Measurements from ENCODE around the gene APOE. TPM values are rescaled to one million over a fixed set of nuclear protein-coding genes. Genes with fewer than 3 reads are reported as not detected.
A peak's percentile ranks its signal among the peaks of the same experiment; 100 is the strongest.
"Not testable (repeated sequence)": the region's sequence is repeated elsewhere in the genome, so short reads cannot be mapped to it uniquely, and the experiment has no call there.

APOE gene
- total RNA-seq, 2 donors from 2014 or later, result 77.6 to 216 TPM

- Histone ChIP-seq H3K9me3 (no peaks in the 10 kb centered on the region), H3K27me3 (no peaks in the 10 kb centered on the region), H3K4me1 (peaks cover 13% of the 10 kb centered on the region), H3K36me3 (replicated peaks in 1 of 2; ENCODE audit: insufficient read depth in 1 of 2, low read depth in 2 of 2) (no peaks in the 10 kb centered on the region), H3K27ac (no peak overlapping the region), H3K4me3 (no peak overlapping the region)
- intact Hi-C loops (cut with DNase I), result no loop called here
- no peak for TF ChIP-seq POLR2A (IDR thresholded peaks at IDR 0.05)
- WGBS, 2 donors, result 51 to 58% methylated on average over 8 of the region's 8 CpGs
- no peak for ATAC-seq
- peak in 3 of 4 donors; percentile 47 to 83 (median 47) for DNase-seq
Observed at GRCh38 chr19:44925114-44925891, 19.7 kb downstream of the APOE start.

DNA sequence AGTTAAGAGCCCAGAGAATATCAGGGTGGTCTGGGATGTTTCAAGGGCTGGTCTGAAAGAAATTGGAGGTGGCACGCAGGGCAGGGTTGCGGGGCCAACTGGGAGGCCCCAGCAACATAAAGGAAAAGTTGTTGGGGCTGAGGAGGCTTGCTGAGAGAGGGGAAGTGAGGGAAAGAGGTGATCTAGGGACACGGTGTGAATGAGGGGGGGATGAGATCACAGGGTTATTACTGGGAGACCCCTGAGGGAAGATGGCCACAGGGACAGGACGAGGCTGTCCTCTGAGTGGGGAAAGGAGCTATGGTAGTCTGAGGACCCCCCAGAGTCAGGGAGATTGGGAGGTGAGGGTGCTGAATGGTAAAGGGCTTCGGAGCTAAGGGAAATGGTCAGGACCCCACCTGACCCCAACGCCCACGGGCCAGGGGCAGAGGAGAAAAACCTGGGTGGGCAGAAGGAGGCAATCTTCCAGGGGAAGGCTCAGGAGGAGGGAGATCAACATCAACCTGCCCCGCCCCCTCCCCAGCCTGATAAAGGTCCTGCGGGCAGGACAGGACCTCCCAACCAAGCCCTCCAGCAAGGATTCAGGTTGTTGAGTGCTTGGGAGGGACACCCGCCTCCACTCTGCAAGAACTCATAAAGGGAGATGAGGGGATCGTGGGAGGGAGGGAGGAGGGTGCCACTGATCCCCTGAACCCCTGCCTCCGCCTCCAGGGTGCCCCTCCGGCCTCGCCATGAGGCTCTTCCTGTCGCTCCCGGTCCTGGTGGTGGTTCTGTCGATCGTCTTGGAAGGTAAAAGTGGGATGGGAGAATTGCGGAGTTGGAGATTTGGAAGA, 20.9 kb downstream of the APOE start:
- intact Hi-C loops (cut with DNase I); H3K27me3 ChIP-seq; H3K27ac ChIP-seq; H3K36me3 ChIP-seq (replicated peaks in 1 of 2; ENCODE audit: insufficient read depth in 1 of 2, low read depth in 2 of 2); H3K9me3 ChIP-seq; DNase-seq; H3K4me3 ChIP-seq: not testable (repeated sequence)
- peaks cover 13% of the 10 kb centered on the region for H3K4me1 ChIP-seq
- peak; percentile 40 for ATAC-seq
- 36 to 57% methylated on average over 13 to 18 of the region's 19 CpGs for WGBS, 2 donors

GRCh38 chr19:44927746-44928145, 22.1 kb downstream of the APOE start:
- no peak overlapping the region for H3K27ac ChIP-seq
- DNase-seq (no peak), ATAC-seq (no peak)

GRCh38 chr19:44930088-44930487, 24.5 kb downstream of the APOE start:
- intact Hi-C loops (cut with DNase I), result no loop called here
- Histone ChIP-seq H3K4me3 (no peak overlapping the region), H3K9me3 (no peaks in the 10 kb centered on the region), H3K27me3 (no peaks in the 10 kb centered on the region), H3K27ac (no peak overlapping the region), H3K36me3 (replicated peaks in 1 of 2; ENCODE audit: insufficient read depth in 1 of 2, low read depth in 2 of 2) (no peaks in the 10 kb centered on the region), H3K4me1 (peaks cover 15% of the 10 kb centered on the region)
- DNase-seq (no peak), ATAC-seq (no peak)
- TF ChIP-seq, protein P1, sequence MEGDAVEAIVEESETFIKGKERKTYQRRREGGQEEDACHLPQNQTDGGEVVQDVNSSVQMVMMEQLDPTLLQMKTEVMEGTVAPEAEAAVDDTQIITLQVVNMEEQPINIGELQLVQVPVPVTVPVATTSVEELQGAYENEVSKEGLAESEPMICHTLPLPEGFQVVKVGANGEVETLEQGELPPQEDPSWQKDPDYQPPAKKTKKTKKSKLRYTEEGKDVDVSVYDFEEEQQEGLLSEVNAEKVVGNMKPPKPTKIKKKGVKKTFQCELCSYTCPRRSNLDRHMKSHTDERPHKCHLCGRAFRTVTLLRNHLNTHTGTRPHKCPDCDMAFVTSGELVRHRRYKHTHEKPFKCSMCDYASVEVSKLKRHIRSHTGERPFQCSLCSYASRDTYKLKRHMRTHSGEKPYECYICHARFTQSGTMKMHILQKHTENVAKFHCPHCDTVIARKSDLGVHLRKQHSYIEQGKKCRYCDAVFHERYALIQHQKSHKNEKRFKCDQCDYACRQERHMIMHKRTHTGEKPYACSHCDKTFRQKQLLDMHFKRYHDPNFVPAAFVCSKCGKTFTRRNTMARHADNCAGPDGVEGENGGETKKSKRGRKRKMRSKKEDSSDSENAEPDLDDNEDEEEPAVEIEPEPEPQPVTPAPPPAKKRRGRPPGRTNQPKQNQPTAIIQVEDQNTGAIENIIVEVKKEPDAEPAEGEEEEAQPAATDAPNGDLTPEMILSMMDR (IDR thresholded peaks at IDR 0.05), result no peak
- no peak for TF ChIP-seq POLR2A (IDR thresholded peaks at IDR 0.05)
- WGBS, 2 donors, result 36 to 44% methylated on average over 7 of the region's 7 CpGs

More at GRCh38 chr19:44927746-44928145, 22.1 kb downstream of the APOE start:
- intact Hi-C loops (cut with DNase I), result no loop called here
- H3K27me3 ChIP-seq, result no peaks in the 10 kb centered on the region
- 36 to 48% methylated on average over 5 of the region's 5 CpGs for WGBS, 2 donors
- no peak overlapping the region for H3K4me3 ChIP-seq
- peaks cover 13% of the 10 kb centered on the region for H3K4me1 ChIP-seq
- H3K36me3 ChIP-seq (replicated peaks in 1 of 2; ENCODE audit: insufficient read depth in 1 of 2, low read depth in 2 of 2), result no peaks in the 10 kb centered on the region
- TF ChIP-seq, protein P1 (IDR thresholded peaks at IDR 0.05), result no peak
- TF ChIP-seq POLR2A (IDR thresholded peaks at IDR 0.05), result no peak
- H3K9me3 ChIP-seq, result no peaks in the 10 kb centered on the region

- intact Hi-C loops (cut with DNase I), result no loop called here
- 84 to 88% methylated on average over 4 of the region's 4 CpGs for WGBS, 2 donors
Observed at GRCh38 chr19:44931541-44931940, 25.9 kb downstream of the APOE start.

More at GRCh38 chr19:44931541-44931940, 25.9 kb downstream of the APOE start:
- Histone ChIP-seq H3K27me3 (no peaks in the 10 kb centered on the region), H3K9me3 (no peaks in the 10 kb centered on the region), H3K36me3 (replicated peaks in 1 of 2; ENCODE audit: insufficient read depth in 1 of 2, low read depth in 2 of 2) (no peaks in the 10 kb centered on the region), H3K27ac (no peak overlapping the region), H3K4me3 (no peak overlapping the region), H3K4me1 (peaks cover 26% of the 10 kb centered on the region)
- DNase-seq (no peak), ATAC-seq (no peak)
- no peak for TF ChIP-seq POLR2A (IDR thresholded peaks at IDR 0.05)
- TF ChIP-seq, protein P1 (IDR thresholded peaks at IDR 0.05), result no peak

Measured in body of pancreas (tissue), 4 donors.